CD1c-positive myeloid dendritic cell (primary cell): ENCODE measurements around the gene RFX3.

Experiments used
- DNase-seq: peaks from one replicate; pipeline ENCODE4 v3.0.0-alpha.2; 2016; ENCODE audit errors: extremely low spot score

The RFX3 gene

GRCh38 chr9:3513265-3513818 is 12.5 kb downstream of the RFX3 start:
- DNase-seq = no peak

- DNase-seq = peak; percentile 40
Observed at GRCh38 chr9:3511551-3511950, 14.2 kb downstream of the RFX3 start.

GRCh38 chr9:3510796-3511195 is 15.0 kb downstream of the RFX3 start:
- DNase-seq = no peak

- DNase-seq = no peak
Observed at GRCh38 chr9:3509926-3510325, 15.9 kb downstream of the RFX3 start.

- peak; percentile 61 for DNase-seq
Observed at GRCh38 chr9:3508521-3509291, 17.1 kb downstream of the RFX3 start.

GRCh38 chr9:3508078-3508431 is 17.7 kb downstream of the RFX3 start:
- no peak for DNase-seq

- DNase-seq = peak; percentile 80
Observed at GRCh38 chr9:3507395-3508077, 18.3 kb downstream of the RFX3 start.

- DNase-seq = no peak
Observed at GRCh38 chr9:3506164-3506563, 19.6 kb downstream of the RFX3 start.

GRCh38 chr9:3502560-3503398 is 23.0 kb downstream of the RFX3 start:
- DNase-seq = no peak

- DNase-seq = no peak
Observed at GRCh38 chr9:3500044-3500443, 25.8 kb downstream of the RFX3 start.

GRCh38 chr9:3498691-3499090 is 27.1 kb downstream of the RFX3 start:
- no peak for DNase-seq

- DNase-seq = no peak
Observed at GRCh38 chr9:3497857-3498256, 27.9 kb downstream of the RFX3 start.

GRCh38 chr9:3497401-3497800 is 28.4 kb downstream of the RFX3 start:
- DNase-seq = no peak

GRCh38 chr9:3495855-3496254 is 29.9 kb downstream of the RFX3 start:
- peak; percentile 14 for DNase-seq

- no peak for DNase-seq
Observed at GRCh38 chr9:3492214-3492613, 33.6 kb downstream of the RFX3 start.

GRCh38 chr9:3491450-3491849 is 34.4 kb downstream of the RFX3 start:
- DNase-seq = no peak

- no peak for DNase-seq
Observed at GRCh38 chr9:3490957-3491356, 34.8 kb downstream of the RFX3 start.

- DNase-seq = no peak
Observed at GRCh38 chr9:3482578-3482977, 43.2 kb downstream of the RFX3 start.

- no peak for DNase-seq
Observed at GRCh38 chr9:3480353-3480655, 45.5 kb downstream of the RFX3 start.

- no peak for DNase-seq
Observed at GRCh38 chr9:3479514-3480352, 46.1 kb downstream of the RFX3 start.

- DNase-seq = peak; percentile 12
Observed at GRCh38 chr9:3478549-3478953, 47.2 kb downstream of the RFX3 start.
